GM23248 (cell line): ENCODE data around the gene CDH13.

Source experiments
- EZH2 ChIP-seq: fragments of 200-600 bp; sonication (generic); IDR thresholded peaks from 2 replicates; pipeline ENCODE4 v1.6.1; 2018; ENCODE audit warnings: antibody characterized with exemption, mild to moderate bottlenecking; ENCODE audit not compliant: insufficient read depth, poor library complexity, severe bottlenecking
- EZH2phosphoT487 ChIP-seq: fragments of 200-600 bp; sonication (generic); IDR thresholded peaks from 2 replicates; pipeline ENCODE4 v1.6.1; 2018; ENCODE audit warnings: antibody characterized with exemption, moderate library complexity, mild to moderate bottlenecking, low read depth; ENCODE audit not compliant: insufficient read depth

GRCh38 chr16:83138512-83138911 lies 511.7 kb downstream of the CDH13 start:
- no peak for TF ChIP-seq EZH2
- no peak for TF ChIP-seq EZH2phosphoT487
